ENCODE data around the gene CAMK1D. TPM values are rescaled to one million over a fixed set of nuclear protein-coding genes. Genes with fewer than 3 reads are reported as not detected.
"Not testable (repeated sequence)": the region's sequence is repeated elsewhere in the genome, so short reads cannot be mapped to it uniquely, and the experiment has no call there.

Gene CAMK1D
- polyA plus RNA-seq, 1 of the 3 experiments (the other 2 are of a cell fraction), result 4.1 TPM

DNA sequence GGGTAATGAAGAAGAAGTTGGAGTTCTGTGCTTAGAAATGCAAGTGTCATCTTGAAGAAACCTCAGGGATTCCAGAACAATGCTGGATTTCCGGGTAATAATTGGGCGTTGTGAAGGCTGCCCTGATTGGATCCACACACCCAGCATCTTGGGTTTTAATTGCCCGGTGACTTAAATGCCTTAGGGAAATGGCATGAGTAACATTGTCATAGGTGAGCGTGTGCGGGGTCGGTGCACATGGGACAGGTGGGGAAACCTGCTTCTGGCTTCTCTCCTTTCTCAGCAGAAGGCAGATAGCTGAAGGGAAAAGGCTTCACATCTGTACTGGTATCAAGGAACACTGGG lies 15.2 kb upstream of the CAMK1D start:
- H3K9ac ChIP-seq, result peak overlapping the region; percentile 36
- peaks cover 17% of the 10 kb centered on the region for H3F3A ChIP-seq (replicated peaks; ENCODE audit: insufficient read depth)
- H4K20me1 ChIP-seq (ENCODE audit: insufficient read depth), result no peaks in the 10 kb centered on the region
- H2AFZ ChIP-seq (ENCODE audit: low read depth), result 0 out of 2 replicates have a peak overlapping the region, but pooled peaks have one; percentile 20
- H3K79me2 ChIP-seq (ENCODE audit: insufficient read depth), result no peaks in the 10 kb centered on the region
- H3K36me3 ChIP-seq (replicated peaks in 1 of 2; ENCODE audit: control insufficient read depth in 1 of 2, insufficient read depth in 2 of 2, low read length in 1 of 2), result no peaks in the 10 kb centered on the region
- no peaks in the 10 kb centered on the region for H3K9me2 ChIP-seq
- peak overlapping the region; percentile 76 to 100; a peak in 3 of 4 replicates for H3K27ac ChIP-seq (ENCODE audit: low read depth in 2 of 2, low read length in 1 of 2)
- 0 out of 4 replicates have a peak overlapping the region, but pooled peaks of 1 of the 2 experiments have one; percentile 24 for H3K4me3 ChIP-seq (ENCODE audit: low read depth in 2 of 2, low read length in 1 of 2)
- H3K4me1 ChIP-seq (ENCODE audit: control insufficient read depth in 1 of 2, insufficient read depth in 2 of 2, low read depth in 1 of 2, low read length in 1 of 2), result peaks cover 12 to 14% of the 10 kb centered on the region in 2 experiments
- POLR2A ChIA-PET, result no interaction called here
- 74% methylated on average over 6 of the region's 6 CpGs for WGBS (ENCODE audit: low lambda C conversion rate)
- H3K9me3 ChIP-seq, result no peaks in the 10 kb centered on the region
- peak overlapping the region; percentile 69; the same call in 1 of the 2 replicates for H3K4me2 ChIP-seq
- no peak for DNase-seq
- CTCF ChIA-PET, result interaction anchor here (1.5 to 2.2 kb wide), 2 partner anchors 14 to 322 kb away, joined by 3 to 5 read pairs; no protein-coding TSS in a partner anchor
- no peaks in the 10 kb centered on the region for H3K27me3 ChIP-seq (ENCODE audit: insufficient read depth)
- TF ChIP-seq FOSL2 (IDR thresholded peaks at IDR 0.05; ENCODE audit: borderline replicate concordance, low read depth) (no peak), POLR2AphosphoS5 (IDR thresholded peaks at IDR 0.05; ENCODE audit: low read depth, low read length) (no peak), TCF12 (IDR thresholded peaks at IDR 0.05) (no peak), FOXJ3 (CRISPR knock-in tag; IDR thresholded peaks at IDR 0.05) (no peak), TAF1 (IDR thresholded peaks at IDR 0.05; ENCODE audit: borderline replicate concordance, low read depth, low read length) (no peak), FOXM1 (IDR thresholded peaks at IDR 0.05; ENCODE audit: low read depth) (no peak), NFIC (IDR thresholded peaks at IDR 0.05; ENCODE audit: borderline replicate concordance) (no peak)
- TF ChIP-seq, protein P1, sequence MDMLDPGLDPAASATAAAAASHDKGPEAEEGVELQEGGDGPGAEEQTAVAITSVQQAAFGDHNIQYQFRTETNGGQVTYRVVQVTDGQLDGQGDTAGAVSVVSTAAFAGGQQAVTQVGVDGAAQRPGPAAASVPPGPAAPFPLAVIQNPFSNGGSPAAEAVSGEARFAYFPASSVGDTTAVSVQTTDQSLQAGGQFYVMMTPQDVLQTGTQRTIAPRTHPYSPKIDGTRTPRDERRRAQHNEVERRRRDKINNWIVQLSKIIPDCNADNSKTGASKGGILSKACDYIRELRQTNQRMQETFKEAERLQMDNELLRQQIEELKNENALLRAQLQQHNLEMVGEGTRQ (IDR thresholded peaks at IDR 0.05; ENCODE audit: borderline replicate concordance, low read depth, low read length), result no peak

DNA sequence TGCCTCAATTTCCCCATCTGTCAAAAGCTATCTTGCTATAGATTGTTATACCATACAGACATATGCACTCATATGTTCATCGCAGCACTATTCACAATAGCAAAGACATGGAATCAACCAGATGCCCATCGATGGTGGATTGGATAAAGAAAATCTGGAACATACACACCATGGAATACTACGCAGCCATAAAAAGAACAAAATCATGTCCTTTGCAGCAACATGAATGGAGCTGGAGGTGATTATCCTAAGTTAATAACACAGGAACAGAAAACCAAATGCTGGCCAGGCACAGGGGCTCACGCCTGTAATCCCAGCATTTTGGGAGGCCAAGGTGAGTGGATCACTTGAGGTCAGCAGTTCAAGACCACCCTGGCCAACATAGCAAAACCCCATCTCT lies 14.2 kb upstream of the CAMK1D start:
- H3K79me2 ChIP-seq (ENCODE audit: insufficient read depth); H3K27me3 ChIP-seq (ENCODE audit: insufficient read depth); H4K20me1 ChIP-seq (ENCODE audit: insufficient read depth); DNase-seq; H3K4me2 ChIP-seq; H3K9ac ChIP-seq; H3K27ac ChIP-seq (ENCODE audit: low read depth in 2 of 2, low read length in 1 of 2); H3K36me3 ChIP-seq (replicated peaks in 1 of 2; ENCODE audit: control insufficient read depth in 1 of 2, insufficient read depth in 2 of 2, low read length in 1 of 2); H2AFZ ChIP-seq (ENCODE audit: low read depth); H3K9me2 ChIP-seq; H3K4me3 ChIP-seq (ENCODE audit: low read depth in 2 of 2, low read length in 1 of 2); POLR2A ChIA-PET; CTCF ChIA-PET; H3K9me3 ChIP-seq: not testable (repeated sequence)
- peaks cover 12 to 14% of the 10 kb centered on the region in 2 experiments for H3K4me1 ChIP-seq (ENCODE audit: control insufficient read depth in 1 of 2, insufficient read depth in 2 of 2, low read depth in 1 of 2, low read length in 1 of 2)
- H3F3A ChIP-seq (replicated peaks; ENCODE audit: insufficient read depth), result peaks cover 17% of the 10 kb centered on the region
- WGBS (ENCODE audit: low lambda C conversion rate), result 75% methylated on average over 4 of the region's 4 CpGs

DNA sequence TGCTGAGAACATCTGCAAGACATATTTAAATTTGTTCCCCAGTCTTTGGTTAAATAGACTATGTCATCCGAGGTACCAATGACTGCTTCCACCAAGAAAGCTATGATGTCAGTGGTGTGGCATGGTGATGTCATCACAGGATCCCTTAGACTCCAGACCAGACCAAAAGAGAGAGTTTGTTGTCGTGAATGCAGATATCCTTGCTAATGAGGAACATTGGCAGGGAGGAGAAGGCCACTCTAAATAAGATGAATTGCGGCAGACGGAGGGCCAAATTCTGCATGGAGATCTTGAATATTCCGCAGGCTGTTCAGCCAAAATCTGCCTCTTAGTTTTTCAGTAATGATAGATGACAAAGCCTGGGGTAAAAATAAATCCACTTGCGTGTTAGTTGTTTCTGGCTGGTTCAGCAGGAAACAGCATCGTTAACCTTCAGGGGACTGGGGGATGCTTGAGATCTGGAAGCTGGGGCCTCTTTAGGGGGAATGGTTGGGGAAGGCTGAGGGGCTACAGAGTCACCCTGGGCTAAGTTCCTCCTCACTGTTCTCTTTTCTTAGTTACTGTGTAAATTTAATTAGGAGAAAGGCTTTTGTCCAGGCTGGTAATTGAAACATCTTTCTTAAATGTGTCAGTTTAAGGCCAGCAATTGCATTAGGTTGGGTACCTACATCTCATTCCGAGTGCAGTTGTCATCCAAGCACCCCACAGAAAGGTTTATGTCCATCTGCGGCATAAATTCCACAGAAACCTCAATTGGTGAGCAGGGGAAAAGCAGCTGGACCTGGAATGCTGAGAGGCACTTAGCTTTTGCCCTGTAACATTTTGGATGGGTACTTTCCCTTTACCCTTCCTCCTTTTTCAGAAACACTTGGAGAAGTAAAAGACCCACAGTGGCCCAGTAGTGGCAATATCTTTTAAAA lies 11.6 kb upstream of the CAMK1D start:
- Histone ChIP-seq H3K27ac (ENCODE audit: low read depth in 2 of 2, low read length in 1 of 2) (no peak overlapping the region), H3K9me3 (no peaks in the 10 kb centered on the region), H3K9ac (no peak overlapping the region), H3K9me2 (no peaks in the 10 kb centered on the region), H3F3A (replicated peaks; ENCODE audit: insufficient read depth) (peaks cover 14% of the 10 kb centered on the region), H3K27me3 (ENCODE audit: insufficient read depth) (no peaks in the 10 kb centered on the region), H3K79me2 (ENCODE audit: insufficient read depth) (no peaks in the 10 kb centered on the region), H3K4me3 (ENCODE audit: low read depth in 2 of 2, low read length in 1 of 2) (no peak overlapping the region), H4K20me1 (ENCODE audit: insufficient read depth) (no peaks in the 10 kb centered on the region), H3K4me2 (no peak overlapping the region), H3K4me1 (ENCODE audit: control insufficient read depth in 1 of 2, insufficient read depth in 2 of 2, low read depth in 1 of 2, low read length in 1 of 2) (peaks cover 12 to 13% of the 10 kb centered on the region in 2 experiments), H3K36me3 (replicated peaks in 1 of 2; ENCODE audit: control insufficient read depth in 1 of 2, insufficient read depth in 2 of 2, low read length in 1 of 2) (no peaks in the 10 kb centered on the region), H2AFZ (ENCODE audit: low read depth) (no peak overlapping the region)
- ChIA-PET POLR2A (no interaction called here), CTCF (interaction anchor here (0.9 to 1.2 kb wide), 2 partner anchors 11 to 319 kb away, joined by 3 read pairs; no protein-coding TSS in a partner anchor)
- TF ChIP-seq EP300 (IDR thresholded peaks at IDR 0.05; ENCODE audit: borderline replicate concordance in 1 of 2, low read depth in 1 of 2, low read length in 1 of 2) (0 out of 4 replicates have a peak, but pooled peaks of 1 of the 2 experiments have one; percentile 6), TCF12 (IDR thresholded peaks at IDR 0.05) (0 out of 2 replicates have a peak, but pooled peaks have one; percentile 28), RCOR1 (IDR thresholded peaks at IDR 0.05; ENCODE audit: low read length) (no peak), FOXJ3 (CRISPR knock-in tag; IDR thresholded peaks at IDR 0.05) (no peak)
- DNase-seq, result no peak
- WGBS (ENCODE audit: low lambda C conversion rate), result 85% methylated on average over 9 of the region's 9 CpGs

Measured in SK-N-SH (cell line).